Large intestine (tissue), 3 donors: ENCODE measurements around the gene C1orf198. TPM values are rescaled to one million over a fixed set of nuclear protein-coding genes. Genes with fewer than 3 reads are reported as not detected.
A peak's percentile ranks its signal among the peaks of the same experiment; 100 is the strongest.

Experiments
- DNase-seq, 2 donors: peaks; one replicate each; pipeline versions ENCODE4 v3.0.0 to v3.0.0-alpha.2; 2013
- H3K27ac ChIP-seq: one replicate; pipeline ENCODE4 v1.5.1; 2013; ENCODE audit warnings: low read length
- H3K27me3 ChIP-seq: 2 replicates; pipeline ENCODE4 v1.6.1; 2013; ENCODE audit warnings: low read length; ENCODE audit not compliant: control insufficient read depth, insufficient read depth
- H3K36me3 ChIP-seq: 2 replicates; pipeline ENCODE4 v1.6.1; 2013; ENCODE audit warnings: low read length; ENCODE audit not compliant: control insufficient read depth, insufficient read depth
- H3K4me1 ChIP-seq: one replicate; pipeline ENCODE4 v1.6.1; 2013; ENCODE audit warnings: low read length; ENCODE audit not compliant: control insufficient read depth, insufficient read depth
- H3K4me3 ChIP-seq: one replicate; pipeline ENCODE4 v1.5.1; 2013; ENCODE audit warnings: low read length
- H3K9me3 ChIP-seq: one replicate; pipeline ENCODE4 v1.6.1; 2013; ENCODE audit warnings: mild to moderate bottlenecking, low read depth, low read length, moderate library complexity; ENCODE audit not compliant: control insufficient read depth
- WGBS: methylation state at CpG from one replicate; pipeline ENCODE4 v1.1.5; 2013; ENCODE audit warnings: low lambda C conversion rate; ENCODE audit not compliant: insufficient coverage; 5-methylcytosine and 5-hydroxymethylcytosine counted together
- polyA plus RNA-seq: library from polyadenylated mRNA; unstranded; fragments of 120-200 nt; gene quantifications from one replicate; pipeline ENCODE4 v1.2.1, GENCODE V29; 2013

C1orf198 gene
- polyA plus RNA-seq, 1 donor, result 36.5 TPM

DNA sequence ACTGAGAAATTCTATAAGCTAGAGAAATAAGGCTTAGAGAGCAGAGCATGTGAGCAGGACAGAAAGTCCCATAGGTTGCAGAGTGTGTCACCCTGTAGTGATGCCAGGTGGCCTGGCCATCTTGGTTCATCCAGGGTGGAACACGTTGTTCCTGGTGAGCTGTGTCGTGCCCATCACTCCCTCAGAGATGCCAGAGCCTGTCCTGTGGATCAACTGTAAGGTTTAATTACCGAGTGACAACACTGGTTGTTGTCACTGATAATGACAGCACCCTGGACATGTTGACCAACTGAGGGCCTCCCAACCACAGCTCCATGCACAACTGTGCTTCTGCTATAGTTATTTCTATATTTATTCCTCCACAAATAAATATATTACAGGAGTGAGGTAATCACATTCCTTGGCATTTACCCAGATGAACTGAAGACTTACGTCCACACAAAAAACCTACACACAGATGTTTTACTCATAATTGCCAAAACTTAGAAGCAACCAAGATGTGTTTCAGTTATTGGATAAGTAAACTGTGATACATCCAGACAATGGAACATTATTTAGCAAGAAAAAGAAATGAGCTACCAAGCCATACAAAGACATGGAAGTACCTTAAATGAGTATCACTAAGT lies 6.2 kb downstream of the C1orf198 start:
- no peak for DNase-seq
- H3K27ac ChIP-seq, result no peak overlapping the region
- WGBS, result no CpG with 5 or more reads among the region's 4 CpGs
- no peaks in the 10 kb centered on the region for H3K9me3 ChIP-seq
- no peaks in the 10 kb centered on the region for H3K36me3 ChIP-seq
- no peaks in the 10 kb centered on the region for H3K27me3 ChIP-seq
- H3K4me3 ChIP-seq, result no peak overlapping the region
- H3K4me1 ChIP-seq, result peaks cover 8% of the 10 kb centered on the region

DNA sequence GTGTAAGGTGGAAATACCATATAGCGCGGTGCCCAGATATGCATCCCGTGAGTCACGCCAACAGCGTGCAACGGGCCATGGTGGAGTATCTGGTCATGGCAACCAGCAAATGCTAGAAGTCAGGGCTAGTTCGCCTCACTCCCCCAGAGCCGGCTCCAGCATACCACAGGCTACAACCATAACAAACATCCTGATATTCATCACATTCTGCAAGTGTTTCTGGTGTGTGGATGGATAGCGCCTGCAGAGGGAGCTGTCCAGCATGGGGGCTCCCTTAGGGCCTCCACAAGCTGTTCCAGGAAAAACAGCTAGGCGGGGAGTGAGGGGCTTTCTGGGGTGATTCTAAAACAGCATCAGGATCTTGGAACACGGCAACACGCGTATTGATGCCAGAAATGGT lies 6.8 kb downstream of the C1orf198 start:
- H3K27ac ChIP-seq, result no peak overlapping the region
- H3K4me3 ChIP-seq, result no peak overlapping the region
- DNase-seq, result no peak
- H3K4me1 ChIP-seq, result peaks cover 8% of the 10 kb centered on the region
- H3K27me3 ChIP-seq, result no peaks in the 10 kb centered on the region
- no peaks in the 10 kb centered on the region for H3K9me3 ChIP-seq
- WGBS, result 80% methylated on average over 1 of the region's 13 CpGs
- no peaks in the 10 kb centered on the region for H3K36me3 ChIP-seq

DNA sequence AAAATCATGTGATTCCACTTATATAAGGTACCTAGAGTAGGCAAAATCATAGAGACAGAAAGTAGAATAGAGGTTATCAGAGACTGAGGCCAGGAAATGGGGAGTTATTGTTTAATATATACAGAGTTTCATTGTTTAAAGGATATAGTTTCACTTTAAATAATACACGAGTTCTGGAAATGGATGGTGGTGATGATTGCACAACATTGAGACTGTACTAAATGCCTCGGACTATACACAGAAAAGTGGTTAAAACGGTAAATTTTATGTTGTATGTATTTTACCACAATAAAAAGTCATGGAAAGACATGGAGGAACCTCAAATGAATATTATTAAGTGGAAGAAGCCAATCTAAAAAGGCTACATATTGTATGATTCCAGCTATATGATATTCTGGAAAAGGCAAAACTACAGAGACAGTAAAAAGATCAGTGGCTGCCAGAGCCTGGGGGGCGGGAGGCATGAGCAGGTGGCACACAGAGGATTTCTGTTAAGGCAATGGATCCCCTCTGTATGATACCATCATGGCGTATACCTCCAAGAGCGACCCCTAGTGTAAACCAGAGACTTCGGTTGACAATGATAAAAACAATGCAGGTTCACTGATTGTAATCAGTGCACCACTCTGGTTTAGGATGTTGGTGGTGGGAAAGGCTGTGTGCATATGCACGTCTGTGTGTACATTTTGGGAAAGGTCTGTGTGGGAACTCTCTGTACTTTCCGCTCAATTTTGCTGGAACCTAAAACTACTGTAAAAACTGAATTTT lies 7.5 kb downstream of the C1orf198 start:
- no peaks in the 10 kb centered on the region for H3K9me3 ChIP-seq
- H3K4me1 ChIP-seq, result peaks cover 4% of the 10 kb centered on the region
- no peak overlapping the region for H3K4me3 ChIP-seq
- no peaks in the 10 kb centered on the region for H3K36me3 ChIP-seq
- WGBS, result 92% methylated on average over 2 of the region's 9 CpGs
- H3K27me3 ChIP-seq, result no peaks in the 10 kb centered on the region
- H3K27ac ChIP-seq, result no peak overlapping the region
- no peak for DNase-seq

DNA sequence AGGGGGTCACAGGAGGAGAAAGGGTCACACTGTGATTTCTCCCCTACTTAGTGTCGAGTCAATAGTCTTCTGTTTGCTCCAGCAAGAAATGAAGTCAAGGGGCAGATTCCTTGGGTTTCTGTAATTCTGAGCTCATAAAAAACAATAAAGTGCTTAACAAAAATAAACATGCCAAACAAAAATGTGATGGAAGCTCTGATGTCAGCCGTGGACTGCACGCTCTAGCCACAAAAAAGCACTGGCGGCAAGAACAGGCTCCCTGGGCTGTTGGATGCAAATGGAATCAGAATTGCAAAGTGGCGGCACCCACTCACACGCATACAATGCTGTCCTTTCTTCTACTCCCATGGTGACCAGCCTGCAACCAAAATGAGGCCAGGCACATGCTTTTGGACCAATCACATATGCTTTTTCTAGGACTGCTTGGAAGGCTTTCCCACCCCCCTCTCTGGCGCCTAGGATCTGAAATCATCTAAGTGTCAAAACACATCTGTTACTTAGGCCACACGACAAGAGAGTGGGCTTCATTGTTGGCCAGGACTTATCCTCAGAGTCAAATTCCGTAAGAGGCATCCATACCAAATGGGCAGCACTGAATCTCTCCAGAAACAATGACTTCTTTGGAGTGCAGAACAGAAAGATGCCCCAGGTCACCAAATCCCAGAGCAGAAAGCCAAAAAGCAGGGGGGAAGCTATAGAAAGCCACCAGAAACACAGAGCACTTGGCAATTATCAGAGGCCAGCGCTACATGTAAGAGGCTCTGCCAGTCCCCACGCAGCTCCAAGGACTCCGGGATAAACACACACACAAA lies 9.2 kb downstream of the C1orf198 start:
- no peaks in the 10 kb centered on the region for H3K27me3 ChIP-seq
- peaks cover 4% of the 10 kb centered on the region for H3K4me1 ChIP-seq
- no peak overlapping the region for H3K4me3 ChIP-seq
- no CpG with 5 or more reads among the region's 12 CpGs for WGBS
- peaks cover 11% of the 10 kb centered on the region for H3K36me3 ChIP-seq
- no peaks in the 10 kb centered on the region for H3K9me3 ChIP-seq
- peak in 1 of 2 donors; percentile 10 for DNase-seq
- no peak overlapping the region for H3K27ac ChIP-seq

DNA sequence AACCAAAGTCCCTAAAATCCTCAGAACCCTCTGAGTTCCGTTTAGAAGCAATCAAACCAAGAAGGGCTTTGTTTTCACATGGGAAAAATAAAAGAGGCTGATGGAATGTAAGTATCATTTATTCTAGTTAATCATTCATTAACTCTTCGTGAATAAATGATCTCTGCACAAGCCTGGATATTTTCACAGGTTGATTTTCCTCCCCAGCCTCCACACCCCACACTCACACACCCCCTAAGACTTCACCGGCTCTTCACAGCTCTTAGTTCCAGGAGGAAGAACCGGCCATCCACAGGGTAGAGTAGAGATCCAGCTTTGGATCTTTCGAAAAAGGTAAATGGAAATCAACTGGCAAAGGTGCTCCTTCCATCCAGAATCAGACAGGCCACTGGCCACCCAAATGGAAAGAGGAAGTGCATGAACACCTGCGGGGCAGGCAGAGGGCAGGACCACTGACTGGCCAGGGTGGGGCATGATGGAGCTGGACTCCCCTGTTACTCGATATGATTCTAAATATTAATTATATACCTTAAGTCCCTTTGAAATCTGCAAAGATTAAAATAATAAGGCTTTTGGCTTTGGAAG lies 10.0 kb downstream of the C1orf198 start:
- H3K27me3 ChIP-seq, result no peaks in the 10 kb centered on the region
- peaks cover under 1% of the 10 kb centered on the region for H3K4me1 ChIP-seq
- H3K27ac ChIP-seq, result no peak overlapping the region
- DNase-seq, result no peak
- WGBS, result 30% methylated on average over 2 of the region's 7 CpGs
- no peak overlapping the region for H3K4me3 ChIP-seq
- no peaks in the 10 kb centered on the region for H3K9me3 ChIP-seq
- peaks cover 18% of the 10 kb centered on the region for H3K36me3 ChIP-seq

DNA sequence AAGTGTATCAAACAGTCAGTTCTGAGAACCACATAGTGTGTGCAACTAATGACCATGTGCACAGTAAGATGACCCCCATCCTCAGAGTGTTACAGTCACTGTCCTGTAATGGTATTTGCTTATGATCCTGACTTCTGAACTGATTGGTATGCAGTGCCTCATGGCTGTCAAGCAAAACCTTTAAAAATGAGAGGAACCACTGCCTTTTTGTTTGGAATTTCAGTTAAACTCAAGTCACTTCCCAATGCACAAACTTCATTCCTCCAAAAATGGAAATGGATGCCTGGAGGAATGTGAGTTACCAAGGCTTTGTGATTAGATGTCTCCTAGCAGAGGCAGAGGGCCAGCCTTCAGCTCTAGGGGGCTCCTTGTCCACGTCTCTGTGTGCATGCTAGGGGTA lies 10.5 kb downstream of the C1orf198 start:
- Histone ChIP-seq H3K27me3 (no peaks in the 10 kb centered on the region), H3K4me3 (no peak overlapping the region), H3K4me1 (no peaks in the 10 kb centered on the region), H3K27ac (no peak overlapping the region), H3K36me3 (peaks cover 23% of the 10 kb centered on the region), H3K9me3 (no peaks in the 10 kb centered on the region)
- DNase-seq, result no peak
- WGBS, result no CpG with 5 or more reads among the region's 1 CpG

DNA sequence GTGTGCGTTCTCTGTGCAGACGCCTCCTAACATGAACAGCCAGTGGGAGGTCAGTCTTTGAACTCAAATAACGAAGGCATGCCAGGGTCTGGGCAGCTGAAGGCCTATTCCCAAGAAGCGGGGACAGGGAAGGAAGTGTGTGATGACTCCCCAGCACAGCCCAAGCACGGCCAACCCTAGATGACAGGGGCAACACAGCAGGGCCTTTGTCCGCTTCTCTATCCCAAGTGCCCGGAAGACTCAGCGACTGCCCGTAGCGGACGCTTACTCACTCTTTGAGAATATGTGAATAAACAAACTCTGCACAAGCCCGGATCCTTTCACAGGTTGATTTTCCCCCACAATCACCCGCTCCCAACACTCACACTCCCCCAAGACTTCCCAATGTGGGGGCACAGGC lies 11.2 kb downstream of the C1orf198 start:
- Histone ChIP-seq H3K4me1 (no peaks in the 10 kb centered on the region), H3K27me3 (no peaks in the 10 kb centered on the region), H3K36me3 (peaks cover 25% of the 10 kb centered on the region), H3K4me3 (no peak overlapping the region), H3K27ac (no peak overlapping the region), H3K9me3 (no peaks in the 10 kb centered on the region)
- WGBS, result no CpG with 5 or more reads among the region's 13 CpGs
- DNase-seq, result no peak

DNA sequence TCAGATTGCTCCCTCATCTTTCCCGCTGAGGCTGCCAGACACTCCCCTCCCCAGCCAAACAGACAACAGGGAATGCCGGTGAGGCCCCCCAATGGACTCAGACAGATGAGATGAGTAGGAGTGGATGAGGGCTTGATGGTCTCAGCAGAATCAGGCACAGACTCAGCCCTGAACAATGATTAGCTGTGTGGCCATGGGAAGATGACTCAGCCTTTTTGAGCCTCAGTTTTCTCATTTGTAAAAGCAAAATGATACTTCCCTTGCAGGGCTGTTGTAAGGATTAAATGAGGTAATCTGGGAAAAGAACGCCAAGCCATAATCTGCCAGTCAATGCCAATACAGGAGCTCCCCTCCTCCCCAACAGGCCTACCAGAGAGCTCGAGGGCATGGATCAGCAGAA lies 12.4 kb downstream of the C1orf198 start:
- H3K36me3 ChIP-seq, result peaks cover 29% of the 10 kb centered on the region
- no peak overlapping the region for H3K4me3 ChIP-seq
- no CpG with 5 or more reads among the region's 4 CpGs for WGBS
- H3K9me3 ChIP-seq, result no peaks in the 10 kb centered on the region
- DNase-seq, result no peak
- no peaks in the 10 kb centered on the region for H3K27me3 ChIP-seq
- no peak overlapping the region for H3K27ac ChIP-seq
- peaks cover 5% of the 10 kb centered on the region for H3K4me1 ChIP-seq

DNA sequence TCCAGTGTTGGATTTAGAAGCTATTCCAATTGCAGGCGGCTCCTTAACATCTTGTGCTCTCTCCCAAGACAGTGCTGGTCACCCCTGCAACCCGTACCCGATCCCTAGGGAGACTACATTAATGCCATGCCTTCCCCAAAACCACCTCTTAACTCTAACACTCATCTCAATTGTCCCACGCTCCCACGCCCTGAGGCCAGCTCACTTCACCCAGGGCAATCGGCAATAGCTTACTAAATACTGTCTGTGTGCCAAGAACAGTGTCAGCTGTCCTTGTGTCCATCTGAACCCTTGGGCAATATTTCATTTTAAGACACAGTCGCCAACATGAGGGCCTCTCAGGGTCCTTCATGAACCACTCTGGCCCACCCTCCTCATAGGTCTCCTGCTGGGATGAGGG lies 13.9 kb downstream of the C1orf198 start:
- Histone ChIP-seq H3K9me3 (no peaks in the 10 kb centered on the region), H3K27ac (no peak overlapping the region), H3K4me1 (peaks cover 12% of the 10 kb centered on the region), H3K4me3 (no peak overlapping the region), H3K27me3 (no peaks in the 10 kb centered on the region), H3K36me3 (peaks cover 29% of the 10 kb centered on the region)
- no peak for DNase-seq
- no CpG with 5 or more reads among the region's 7 CpGs for WGBS

DNA sequence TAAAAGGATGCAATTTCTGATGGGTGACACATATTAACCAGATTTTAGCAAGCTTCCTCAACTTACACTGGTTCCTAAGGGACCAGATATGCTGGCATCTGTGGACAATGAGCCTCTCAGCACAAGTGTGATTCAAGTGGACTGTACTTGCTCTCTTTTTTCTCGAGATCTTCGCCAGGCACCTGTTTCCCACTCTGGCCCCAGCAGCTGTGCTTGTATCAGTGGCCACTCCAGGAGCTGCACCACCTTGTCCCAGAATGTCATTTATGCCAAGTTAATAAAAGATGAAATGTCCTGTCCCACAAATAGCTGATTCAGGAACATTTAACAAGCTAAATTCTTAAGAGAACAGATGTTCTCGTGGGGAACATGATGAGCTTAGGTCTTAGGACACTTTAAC lies 14.6 kb downstream of the C1orf198 start:
- no peak overlapping the region for H3K4me3 ChIP-seq
- H3K27ac ChIP-seq, result no peak overlapping the region
- H3K9me3 ChIP-seq, result no peaks in the 10 kb centered on the region
- no peak for DNase-seq
- no CpG with 5 or more reads among the region's 3 CpGs for WGBS
- no peaks in the 10 kb centered on the region for H3K27me3 ChIP-seq
- peaks cover 17% of the 10 kb centered on the region for H3K4me1 ChIP-seq
- H3K36me3 ChIP-seq, result peaks cover 29% of the 10 kb centered on the region
